Body of pancreas (tissue), 4 donors: ENCODE measurements around the gene MSANTD2.

ENCODE experiments used
- POLR2A ChIP-seq, 3 donors: fragments of 450-650 bp; IDR thresholded peaks; one replicate each; pipeline ENCODE4 v1.6.1; 2016; ENCODE audit warnings: antibody characterized with exemption in 3 of 3, mild to moderate bottlenecking in 2 of 3
- TF ChIP-seq, protein P1 (sequence below), 7 experiments: fragments of 450-650 bp in 4 of 7; fragments of 200-600 bp in 3 of 7; sonication (generic) in 3 of 7; IDR thresholded peaks; one replicate each; pipeline ENCODE4 v1.5.1; 2016 to 2019; ENCODE audit warnings: antibody characterized with exemption in 7 of 7

DNA sequence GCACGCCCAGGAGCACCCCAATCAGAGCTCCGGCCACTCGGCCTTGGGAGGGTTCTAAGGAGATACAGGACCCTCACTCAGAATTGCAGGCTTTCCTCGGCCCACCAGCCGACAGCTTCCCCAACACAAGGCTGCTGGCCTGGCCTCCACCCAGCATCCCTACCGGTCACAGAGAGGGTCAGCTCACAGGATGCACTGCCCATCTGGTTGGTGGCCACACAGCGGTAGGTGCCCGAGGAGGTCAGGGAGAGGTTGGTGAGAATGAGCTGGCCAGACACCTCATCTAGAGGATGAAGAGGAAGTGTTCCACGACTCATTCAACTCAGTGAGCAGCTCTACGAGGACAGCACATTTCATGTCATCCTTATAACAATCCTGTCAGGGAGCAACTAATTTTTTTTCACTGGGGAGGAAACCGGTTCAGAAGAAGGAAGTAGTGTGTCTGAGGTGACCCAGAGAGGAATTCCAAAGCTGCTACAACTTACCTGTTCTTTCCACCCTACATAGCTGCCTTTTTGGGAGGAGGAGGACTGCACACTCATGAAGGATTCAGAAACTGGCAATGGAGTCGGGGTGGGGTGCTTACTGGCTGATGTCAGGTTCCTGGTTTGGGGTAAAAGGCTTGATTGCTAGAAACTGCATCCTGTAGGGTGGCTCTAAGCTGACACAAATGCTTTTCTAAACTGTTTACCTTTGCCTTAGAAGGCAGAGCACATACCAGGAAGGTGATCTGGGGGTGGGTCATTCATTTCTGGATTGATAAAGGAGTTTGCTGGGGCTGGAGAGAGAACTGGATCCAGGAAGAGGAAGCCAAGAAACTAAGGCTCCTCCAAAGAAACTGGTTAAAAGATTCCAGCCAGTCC is 51.5 kb downstream of the MSANTD2 start:
- TF ChIP-seq, protein P1, sequence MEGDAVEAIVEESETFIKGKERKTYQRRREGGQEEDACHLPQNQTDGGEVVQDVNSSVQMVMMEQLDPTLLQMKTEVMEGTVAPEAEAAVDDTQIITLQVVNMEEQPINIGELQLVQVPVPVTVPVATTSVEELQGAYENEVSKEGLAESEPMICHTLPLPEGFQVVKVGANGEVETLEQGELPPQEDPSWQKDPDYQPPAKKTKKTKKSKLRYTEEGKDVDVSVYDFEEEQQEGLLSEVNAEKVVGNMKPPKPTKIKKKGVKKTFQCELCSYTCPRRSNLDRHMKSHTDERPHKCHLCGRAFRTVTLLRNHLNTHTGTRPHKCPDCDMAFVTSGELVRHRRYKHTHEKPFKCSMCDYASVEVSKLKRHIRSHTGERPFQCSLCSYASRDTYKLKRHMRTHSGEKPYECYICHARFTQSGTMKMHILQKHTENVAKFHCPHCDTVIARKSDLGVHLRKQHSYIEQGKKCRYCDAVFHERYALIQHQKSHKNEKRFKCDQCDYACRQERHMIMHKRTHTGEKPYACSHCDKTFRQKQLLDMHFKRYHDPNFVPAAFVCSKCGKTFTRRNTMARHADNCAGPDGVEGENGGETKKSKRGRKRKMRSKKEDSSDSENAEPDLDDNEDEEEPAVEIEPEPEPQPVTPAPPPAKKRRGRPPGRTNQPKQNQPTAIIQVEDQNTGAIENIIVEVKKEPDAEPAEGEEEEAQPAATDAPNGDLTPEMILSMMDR (IDR thresholded peaks at IDR 0.05) = no peak
- TF ChIP-seq POLR2A (IDR thresholded peaks at IDR 0.05) = no peak
